GF-D8 (cell line): Measurements from ENCODE around the gene ZNF76.
A peak's percentile ranks its signal among the peaks of the same experiment; 100 is the strongest.

Source experiments
- DNase-seq: peaks from one replicate; lab custom pipeline; 2025; lab: John Stamatoyannopoulos, UW

The ZNF76 gene

GRCh38 chr6:35267897-35268296 lies 8.4 kb downstream of the ZNF76 start:
- no peak for DNase-seq

DNA sequence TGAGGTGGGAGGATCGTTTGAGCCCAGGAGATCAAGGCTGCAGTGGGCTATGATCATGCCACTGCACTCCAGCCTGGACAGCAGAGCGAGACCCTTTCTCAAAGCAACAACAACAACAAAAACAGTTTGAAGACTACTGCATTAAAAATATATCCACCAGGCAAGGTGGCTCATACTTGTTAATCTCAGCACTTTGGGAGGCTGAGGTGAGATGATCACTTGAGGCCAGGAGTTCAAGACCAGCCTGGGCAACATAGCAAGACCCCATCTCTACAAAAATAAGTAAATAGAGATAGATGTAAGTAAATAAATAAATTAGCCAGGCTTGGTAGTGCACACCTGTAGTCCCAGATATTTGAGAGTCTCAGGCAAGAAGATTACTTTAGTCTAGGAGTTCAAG lies 12.5 kb downstream of the ZNF76 start:
- no peak for DNase-seq

DNA sequence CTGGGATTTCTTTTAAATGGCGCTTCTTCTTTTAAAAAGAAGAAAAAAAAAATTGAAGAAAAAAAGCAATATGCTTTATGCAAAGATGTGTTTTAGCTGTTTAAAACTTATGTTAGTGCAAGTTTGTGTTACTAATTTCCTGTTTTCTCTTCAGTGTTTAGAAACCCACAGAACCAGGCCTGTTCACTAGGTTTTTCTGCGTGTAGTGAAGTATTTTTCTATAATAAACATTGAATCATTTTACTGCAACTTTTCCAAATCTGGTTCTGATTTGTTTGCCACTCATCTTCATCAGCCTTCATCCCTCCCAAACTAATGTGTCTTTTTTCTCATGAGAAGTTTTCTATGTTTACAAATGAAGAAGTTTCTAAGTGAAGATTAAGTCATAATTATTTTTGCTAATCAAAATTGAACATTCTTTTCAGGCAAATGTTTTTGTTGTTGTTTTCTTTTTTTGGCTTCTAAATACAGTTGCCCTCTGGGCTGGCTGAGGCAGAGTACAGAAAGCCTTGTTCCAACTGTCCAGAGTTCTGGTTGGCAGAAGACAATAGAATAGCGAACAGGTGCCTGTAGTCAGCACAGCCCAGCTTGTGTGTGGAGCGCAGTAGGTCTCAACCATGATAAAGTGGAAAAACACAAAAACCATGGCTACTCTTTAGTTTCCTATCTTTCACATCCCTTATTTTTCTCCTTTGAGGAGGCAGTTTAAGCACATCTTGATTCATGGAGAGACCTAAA lies 14.5 kb downstream of the ZNF76 start:
- no peak for DNase-seq

- no peak for DNase-seq
Observed at GRCh38 chr6:35275744-35276260, 16.3 kb downstream of the ZNF76 start.

DNA sequence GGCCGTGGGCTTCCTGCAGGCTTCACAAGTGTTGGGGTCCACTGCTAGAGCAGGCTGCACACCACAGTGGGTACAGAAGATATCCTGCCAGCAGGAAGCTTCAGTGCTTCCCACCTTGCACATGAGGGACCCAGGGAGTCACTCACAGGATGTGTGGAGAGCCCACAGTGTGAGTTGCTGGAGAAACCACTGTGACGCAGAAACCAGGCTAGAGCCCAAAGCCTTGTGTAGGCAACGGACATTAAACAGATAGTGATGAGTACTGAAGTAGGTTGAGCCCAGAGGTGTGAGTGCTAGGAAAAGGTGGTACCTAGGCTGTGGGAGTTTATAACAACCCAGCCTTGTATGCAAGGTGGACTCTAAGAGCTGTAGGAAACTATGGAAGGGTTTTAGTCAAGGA lies 19.2 kb downstream of the ZNF76 start:
- DNase-seq: no peak

- DNase-seq: no peak
Observed at GRCh38 chr6:35280903-35281302, 21.4 kb downstream of the ZNF76 start.

- no peak for DNase-seq
Observed at GRCh38 chr6:35282472-35282871, 22.9 kb downstream of the ZNF76 start.

DNA sequence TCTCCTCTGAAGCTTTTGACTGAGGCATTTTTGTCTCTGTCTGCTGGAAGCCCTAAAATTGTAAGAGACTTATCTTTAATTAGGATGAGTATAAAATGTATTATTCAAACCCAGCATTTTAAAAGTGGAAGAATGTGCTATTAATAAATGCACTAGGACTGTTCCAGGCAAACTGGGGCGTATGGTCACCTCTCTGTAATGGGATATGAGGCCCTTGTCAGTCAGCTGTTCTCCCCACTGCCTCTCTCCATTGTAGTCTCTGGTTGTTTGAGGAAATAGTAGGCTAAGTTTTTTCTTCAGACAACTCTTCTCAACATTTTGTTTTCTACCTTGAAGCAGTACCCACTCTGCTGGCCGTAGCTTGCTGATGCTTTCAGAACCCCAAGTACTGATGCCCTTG lies 23.8 kb downstream of the ZNF76 start:
- no peak for DNase-seq

- no peak for DNase-seq
Observed at GRCh38 chr6:35287671-35288396, 28.3 kb downstream of the ZNF76 start.

- DNase-seq: no peak
Observed at GRCh38 chr6:35288834-35289233, 29.3 kb downstream of the ZNF76 start.

DNA sequence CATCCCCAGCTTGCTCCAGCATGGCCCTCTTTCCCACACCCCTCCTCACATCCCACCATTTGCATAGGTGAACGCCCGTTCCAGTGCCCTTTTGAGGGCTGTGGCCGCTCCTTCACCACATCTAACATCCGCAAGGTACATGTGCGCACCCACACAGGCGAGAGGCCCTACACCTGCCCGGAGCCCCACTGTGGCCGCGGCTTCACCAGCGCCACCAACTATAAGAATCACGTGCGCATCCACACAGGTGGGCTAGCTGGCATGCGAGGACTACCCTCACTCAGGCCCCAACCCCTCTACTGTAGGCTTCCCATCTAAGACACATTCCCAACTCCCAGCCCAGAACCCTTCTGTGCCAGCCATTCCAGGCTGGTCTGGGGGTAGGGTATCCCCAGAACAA lies 32.0 kb downstream of the ZNF76 start:
- DNase-seq: no peak

DNA sequence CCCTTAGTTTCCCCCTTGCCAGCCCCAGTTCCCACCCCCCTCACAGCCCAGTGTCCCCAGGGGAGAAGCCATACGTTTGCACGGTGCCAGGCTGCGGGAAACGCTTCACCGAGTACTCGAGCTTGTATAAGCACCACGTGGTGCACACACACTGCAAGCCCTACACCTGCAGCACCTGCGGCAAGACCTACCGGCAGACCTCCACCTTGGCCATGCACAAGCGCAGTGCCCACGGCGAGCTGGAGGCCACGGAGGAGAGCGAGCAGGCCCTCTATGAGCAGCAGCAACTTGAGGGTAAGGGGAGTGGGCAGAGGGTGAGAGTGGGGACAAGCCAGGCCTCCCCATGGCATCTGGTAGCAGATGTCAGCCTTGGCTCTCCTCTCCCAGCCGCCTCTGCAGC lies 33.0 kb downstream of the ZNF76 start:
- DNase-seq: no peak

DNA sequence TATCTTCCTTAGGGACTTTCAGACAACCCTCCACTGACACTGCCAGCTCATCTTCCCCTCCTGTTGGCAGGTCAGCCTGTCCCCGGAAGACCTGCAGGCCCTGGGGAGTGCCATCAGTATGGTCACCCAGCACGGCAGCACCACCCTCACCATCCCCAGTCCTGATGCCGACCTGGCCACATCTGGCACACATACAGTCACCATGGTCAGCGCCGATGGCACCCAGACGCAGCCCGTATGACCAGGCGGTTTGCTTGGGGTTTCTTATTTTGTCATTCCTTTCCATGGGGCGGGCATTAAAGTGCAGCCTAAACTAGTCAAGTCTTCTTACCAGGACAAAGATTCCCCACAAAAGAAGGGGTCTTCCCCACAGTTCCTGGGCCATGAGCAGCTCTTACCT lies 34.1 kb downstream of the ZNF76 start:
- no peak for DNase-seq

DNA sequence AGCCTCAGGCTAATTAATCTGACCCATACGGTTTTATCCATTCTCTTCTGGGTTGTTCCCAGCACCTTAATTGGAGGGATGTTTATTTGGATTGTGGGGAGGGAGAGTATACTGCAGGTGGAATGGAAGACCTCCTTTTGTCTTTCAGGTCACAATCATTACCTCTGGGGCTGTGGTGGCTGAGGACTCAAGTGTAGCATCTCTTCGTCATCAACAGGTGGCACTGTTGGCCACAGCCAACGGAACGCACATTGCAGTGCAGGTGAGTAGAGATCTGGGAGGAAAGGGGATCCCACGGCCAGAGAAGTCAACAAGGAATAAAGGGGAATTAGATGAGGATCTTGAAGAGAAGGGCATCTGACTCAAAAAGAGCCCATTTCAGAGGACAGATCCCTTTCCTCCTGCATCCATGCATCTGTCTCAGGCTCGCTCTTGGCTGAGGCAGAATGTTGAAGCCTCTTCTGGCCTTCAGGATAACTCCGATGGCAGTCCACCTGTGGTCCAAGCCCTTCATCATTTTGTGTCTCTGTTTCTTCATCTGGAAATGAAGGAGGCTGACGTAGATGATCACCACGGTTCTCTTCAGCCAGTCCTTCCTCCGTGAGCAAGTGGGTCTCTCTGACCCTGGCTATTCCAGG lies 34.9 kb downstream of the ZNF76 start:
- no peak for DNase-seq

- no peak for DNase-seq
Observed at GRCh38 chr6:35295036-35295435, 35.5 kb downstream of the ZNF76 start.

DNA sequence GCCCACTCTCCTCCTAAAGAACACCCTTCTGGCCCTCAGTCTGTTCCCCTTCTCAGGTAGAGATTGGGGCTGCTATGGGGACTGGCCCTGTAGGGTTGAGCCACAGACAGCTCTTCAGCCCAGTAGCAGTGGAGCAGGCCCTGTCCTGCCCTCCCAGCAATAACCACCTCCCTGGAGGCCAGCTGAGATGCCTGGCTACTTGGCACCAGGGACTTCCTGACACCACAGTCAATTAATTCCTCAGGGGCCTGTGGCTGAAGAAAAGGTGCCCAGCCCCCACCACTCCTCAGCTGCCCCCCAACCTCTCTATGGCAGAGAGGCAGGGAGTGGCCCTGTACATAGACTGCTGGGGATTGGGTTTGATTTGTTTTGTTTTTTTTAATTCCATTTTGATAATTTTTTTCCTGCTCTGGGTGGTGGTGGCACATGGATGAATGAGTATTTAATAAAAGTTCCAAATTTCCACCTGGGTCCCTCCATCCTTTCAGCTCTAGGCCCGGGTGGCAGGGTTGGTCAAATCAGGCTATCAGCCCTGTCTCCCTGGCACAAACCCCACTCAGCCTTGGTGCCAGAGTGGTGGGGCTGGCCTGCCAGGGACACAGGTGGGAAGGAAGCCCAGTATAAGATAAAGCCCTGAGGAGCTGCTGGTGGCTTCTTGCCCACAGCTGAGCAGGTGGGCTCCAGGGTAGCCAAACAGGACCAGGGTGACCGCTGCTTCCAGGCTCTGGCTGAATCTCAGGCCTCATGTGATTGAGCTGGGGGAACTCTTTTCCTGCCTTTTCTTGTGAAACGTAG lies 36.2 kb downstream of the ZNF76 start:
- DNase-seq: no peak

GRCh38 chr6:35296931-35297600 lies 37.5 kb downstream of the ZNF76 start:
- DNase-seq: peak; percentile 41

DNA sequence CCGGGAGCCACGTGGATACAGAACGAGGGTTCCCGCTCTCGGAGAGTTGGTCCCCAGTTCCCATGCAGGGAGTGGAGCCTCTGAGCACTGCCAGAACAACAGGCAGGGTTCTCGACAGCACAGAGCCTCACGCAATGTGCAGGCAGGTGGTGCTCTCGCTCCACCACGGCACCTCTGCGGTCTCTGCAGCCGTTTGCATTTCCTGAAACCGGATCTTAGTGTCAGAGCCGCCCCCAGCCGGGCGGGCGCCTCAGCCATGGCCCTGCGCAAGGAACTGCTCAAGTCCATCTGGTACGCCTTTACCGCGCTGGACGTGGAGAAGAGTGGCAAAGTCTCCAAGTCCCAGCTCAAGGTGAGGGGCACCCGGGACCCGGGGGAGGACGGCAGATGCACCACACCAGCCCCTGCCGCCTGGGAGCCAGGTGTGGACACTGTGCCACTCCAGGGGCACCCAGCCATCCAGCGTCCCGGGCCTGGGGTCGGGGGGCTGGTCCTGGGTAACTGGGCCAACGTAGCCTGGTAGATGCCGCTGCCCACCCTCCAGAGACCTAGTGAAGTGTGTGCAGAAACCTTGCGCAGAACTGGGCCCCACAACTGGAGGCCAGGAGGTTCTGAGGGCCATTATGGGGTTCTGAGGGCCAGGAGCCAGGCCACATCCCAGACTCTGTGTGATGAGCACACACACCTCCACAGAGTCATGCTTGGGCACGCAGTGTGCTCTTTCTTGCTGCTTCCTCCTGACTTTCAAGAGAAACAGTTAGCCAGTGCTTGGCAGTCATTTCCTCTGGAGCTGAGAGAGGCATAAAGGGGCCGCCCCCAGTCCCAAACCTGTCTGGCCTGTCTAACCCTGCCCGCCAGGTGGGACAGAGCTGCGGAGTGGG lies 38.3 kb downstream of the ZNF76 start, which contains the start of gene DEF6:
Gene DEF6, plus strand, starts transcription at position 218 of the 881 bp plus-strand sequence. Its CDS starts 39 bp downstream, at position 257.
- DNase-seq: peak; percentile 84

DNA sequence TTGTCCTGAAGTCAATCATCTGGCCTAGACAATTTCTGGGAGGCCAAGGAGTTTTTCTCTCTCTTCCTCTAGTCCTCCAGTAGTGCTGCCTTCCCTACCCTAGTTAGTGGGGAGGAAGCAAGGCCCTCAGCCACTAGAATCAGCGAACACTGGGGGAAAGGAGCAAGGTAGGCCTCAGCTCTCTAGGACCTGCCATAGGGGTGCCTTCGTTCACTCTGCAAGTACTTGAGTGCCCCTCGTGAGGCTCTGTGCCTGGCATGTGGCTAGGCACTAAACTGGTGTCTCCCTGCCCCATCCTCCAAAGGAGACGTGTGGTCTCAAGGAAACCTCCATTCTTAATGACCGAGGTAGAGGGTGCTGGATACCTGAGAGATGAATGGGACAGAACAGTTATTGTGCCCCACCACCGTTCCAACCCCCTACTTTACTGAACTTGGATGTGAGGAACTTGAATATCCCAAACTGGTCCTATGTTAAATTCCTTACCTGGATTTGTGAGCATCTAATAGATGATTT lies 39.1 kb downstream of the ZNF76 start:
- no peak for DNase-seq

DNA sequence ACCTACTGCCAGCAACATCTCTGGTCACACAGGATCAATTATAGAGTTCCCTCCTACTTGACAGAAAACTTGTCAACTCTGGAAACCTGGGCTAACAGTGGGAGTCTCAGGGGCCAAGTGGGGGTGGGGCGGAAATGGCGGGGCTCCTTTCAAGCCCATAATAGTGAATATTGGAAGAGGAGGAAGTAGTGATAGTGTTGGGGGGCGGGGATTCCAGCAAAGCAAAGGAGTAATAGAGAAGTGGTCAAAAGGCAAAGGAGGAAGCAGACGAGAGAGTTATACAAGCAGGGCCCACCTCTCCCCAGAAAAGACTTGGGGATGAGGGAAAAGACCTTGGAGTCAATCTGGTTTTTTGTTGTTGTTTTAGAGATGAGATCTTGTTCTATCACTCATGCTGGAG lies 40.1 kb downstream of the ZNF76 start:
- DNase-seq: peak; percentile 75
